Activated CD4-positive, alpha-beta T cell treated with anti-CD3 and anti-CD28 coated beads, Interleukin-2, amount 50 U/mL, for 24 hours (primary cell): ENCODE results near the gene OTUB1.
"Not testable (repeated sequence)": the region's sequence is repeated elsewhere in the genome, so short reads cannot be mapped to it uniquely, and the experiment has no call there.

Source experiments
- DNase-seq, 2 donors: peaks; one replicate each; pipeline ENCODE4 v3.0.0-alpha.2; 2020; ENCODE audit warnings: low read depth in 1 of 2, low spot score in 1 of 2

Gene OTUB1

DNA sequence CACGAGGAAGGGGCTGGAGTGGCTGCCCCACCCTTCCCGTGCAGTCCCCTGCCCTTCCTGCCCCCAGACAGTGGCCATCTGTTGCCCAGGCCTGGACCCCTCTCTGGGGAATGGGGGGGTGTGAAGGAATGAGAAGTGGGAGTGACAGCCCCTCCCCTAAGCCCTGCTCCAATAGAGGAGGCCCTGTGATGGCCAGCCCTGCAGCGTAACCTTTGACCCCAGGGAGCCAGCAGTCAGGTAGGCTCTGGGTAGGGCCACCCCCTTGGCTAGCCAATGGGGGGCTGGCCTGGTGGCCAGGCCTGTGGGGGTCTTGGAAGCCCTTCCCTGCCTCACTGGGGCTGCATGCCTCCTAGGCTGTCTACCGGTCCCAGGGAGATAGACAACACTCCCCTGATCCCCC, 56.1 kb downstream of the OTUB1 start:
- DNase-seq: no peak

DNA sequence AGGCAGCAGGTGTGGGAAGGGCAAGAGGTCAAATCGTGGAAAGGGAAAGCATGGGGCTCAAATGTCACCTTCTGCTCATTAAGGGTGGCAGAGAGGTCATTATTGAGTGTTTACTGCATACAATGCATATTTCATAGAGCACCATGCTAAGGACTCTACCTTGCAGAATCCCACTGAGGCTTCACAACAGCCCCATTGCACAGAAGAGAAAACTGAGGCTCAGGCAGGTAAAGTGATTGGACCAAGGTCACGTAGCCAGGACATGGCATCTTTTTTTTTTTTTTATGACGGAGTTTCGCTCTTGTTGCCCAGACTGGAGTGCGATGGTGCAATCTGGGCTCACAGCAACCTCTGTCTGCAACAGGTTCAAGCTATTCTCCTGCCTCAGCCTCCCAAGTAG, 57.3 kb downstream of the OTUB1 start:
- DNase-seq: no peak

DNA sequence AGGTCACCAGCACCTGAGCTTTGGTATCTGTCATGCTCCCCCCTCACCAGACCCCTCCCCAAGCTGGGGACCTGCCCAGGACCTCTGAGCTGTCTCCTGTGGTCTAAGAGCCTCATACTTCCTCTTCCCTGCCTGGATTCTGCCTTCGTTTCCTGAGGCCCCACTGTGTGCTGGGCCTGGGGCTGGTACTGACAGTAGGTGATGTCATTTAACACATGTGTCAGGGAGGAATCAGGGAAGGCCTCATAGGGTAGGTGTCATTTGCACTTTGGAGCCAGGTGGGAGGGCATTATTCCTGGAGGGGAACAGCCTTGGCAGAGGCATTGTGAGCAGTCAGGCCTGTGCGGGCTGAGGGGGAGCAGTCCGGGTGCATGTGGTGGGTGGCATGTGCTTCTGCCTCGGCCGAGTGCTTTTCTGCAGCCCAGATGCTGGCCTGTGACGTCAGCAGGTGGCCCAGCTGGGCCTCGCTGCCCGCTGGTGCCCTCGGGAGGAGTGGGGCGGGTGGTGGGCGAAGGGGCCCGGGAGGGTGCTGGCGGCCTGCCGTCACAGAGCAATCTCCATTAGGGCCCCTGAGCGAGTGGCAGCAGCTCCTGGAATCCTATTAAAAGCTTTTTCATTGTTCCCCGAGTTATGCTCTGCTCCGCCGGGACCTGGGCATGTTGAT, 58.6 kb downstream of the OTUB1 start:
- DNase-seq: no peak

DNA sequence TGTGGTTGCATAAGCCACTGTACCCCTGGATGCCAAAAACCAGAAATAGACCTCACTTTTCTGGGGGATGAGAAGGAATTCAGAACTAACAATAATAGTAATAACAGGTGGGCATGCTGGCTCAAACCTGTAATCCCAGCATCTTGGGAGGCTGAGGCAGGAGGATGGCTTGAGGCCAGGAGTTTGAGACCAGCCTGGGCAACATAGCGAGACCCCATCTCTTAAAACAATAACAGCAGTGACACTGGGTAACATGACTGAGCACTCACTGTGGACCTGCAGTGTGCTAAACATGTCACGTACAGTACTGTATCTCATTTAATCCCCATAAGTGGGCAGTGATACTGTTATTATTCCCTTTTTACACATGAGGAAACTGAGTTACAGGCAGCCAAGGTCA, 59.5 kb downstream of the OTUB1 start:
- DNase-seq: no peak

DNA sequence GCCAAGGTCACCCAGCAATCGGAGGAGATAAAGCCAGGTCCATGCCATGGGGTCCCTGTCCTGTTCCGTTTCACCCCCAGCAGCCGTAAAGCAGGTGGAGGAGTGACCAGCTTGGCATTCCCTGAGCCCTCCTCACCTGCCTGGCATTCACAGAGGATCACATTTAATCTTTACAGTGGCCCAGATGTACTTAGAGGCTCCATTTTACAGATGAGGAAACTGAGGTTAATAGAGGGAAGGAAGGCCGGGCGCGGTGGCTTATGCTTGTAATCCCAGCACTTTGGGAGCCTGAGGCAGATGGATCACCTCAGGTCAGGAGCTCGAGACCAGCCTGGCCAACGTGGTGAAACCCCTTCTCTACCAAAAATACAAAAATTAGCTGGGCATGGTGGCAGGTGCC, 61.1 kb downstream of the OTUB1 start:
- not testable (repeated sequence) for DNase-seq
